SK-N-SH treated with all-trans-retinoic acid at 6 μM for 48 hours (cell line): ENCODE data around the gene LGR4.

Source experiments
- ARNTL ChIP-seq: fragments of 450-650 bp; formaldehyde crosslinking; IDR thresholded peaks from 2 replicates; pipeline ENCODE4 v1.5.0; 2020; ENCODE audit warnings: low read depth, mild to moderate bottlenecking, moderate library complexity, borderline replicate concordance
- CREB5 ChIP-seq: fragments of 250-450 bp; sonication (Bioruptor Pico); IDR thresholded peaks from 2 replicates; pipeline ENCODE4 v1.5.1; 2020; ENCODE audit warnings: low read depth, mild to moderate bottlenecking, moderate library complexity
- ESRRG ChIP-seq: fragments of 250-450 bp; sonication (Bioruptor Pico); IDR thresholded peaks from 2 replicates; pipeline ENCODE4 v1.6.1; 2021; ENCODE audit warnings: mild to moderate bottlenecking
- ISL1 ChIP-seq: fragments of 250-450 bp; sonication (Bioruptor Pico); IDR thresholded peaks from 2 replicates; pipeline ENCODE4 v2.1.2; 2022; ENCODE audit warnings: mild to moderate bottlenecking, moderate library complexity
- OSR1 ChIP-seq: fragments of 250-450 bp; sonication (Bioruptor Pico); IDR thresholded peaks from 2 replicates; pipeline ENCODE4 v1.8.0; 2022; ENCODE audit warnings: moderate library complexity, mild to moderate bottlenecking, inconsistent platforms
- PATZ1 ChIP-seq: fragments of 250-450 bp; sonication (Bioruptor Pico); IDR thresholded peaks from 2 replicates; pipeline ENCODE4 v1.8.0; 2020; ENCODE audit warnings: mild to moderate bottlenecking, moderate library complexity, borderline replicate concordance
- POU6F1 ChIP-seq: fragments of 250-450 bp; sonication (Bioruptor Pico); IDR thresholded peaks from 2 replicates; pipeline ENCODE4 v1.8.0; 2021; ENCODE audit warnings: low read depth, mild to moderate bottlenecking, moderate library complexity, borderline replicate concordance
- RARB ChIP-seq: fragments of 250-450 bp; sonication (Bioruptor Pico); IDR thresholded peaks from 2 replicates; pipeline ENCODE4 v1.8.0; 2021; ENCODE audit warnings: mild to moderate bottlenecking, moderate library complexity
- SNAI2 ChIP-seq: fragments of 250-450 bp; sonication (Bioruptor Pico); IDR thresholded peaks from 2 replicates; pipeline ENCODE4 v1.5.0; 2020; ENCODE audit warnings: mild to moderate bottlenecking, moderate library complexity
- TOX ChIP-seq: fragments of 250-450 bp; sonication (Bioruptor Pico); IDR thresholded peaks from 2 replicates; pipeline ENCODE4 v1.8.0; 2021; ENCODE audit warnings: mild to moderate bottlenecking, moderate library complexity, borderline replicate concordance
- TSHZ2 ChIP-seq: fragments of 250-450 bp; sonication (Bioruptor Pico); IDR thresholded peaks from 2 replicates; pipeline ENCODE4 v1.5.0; 2020; ENCODE audit warnings: mild to moderate bottlenecking, moderate library complexity
- ZFP30 ChIP-seq: fragments of 450-650 bp; formaldehyde crosslinking; IDR thresholded peaks from 2 replicates; pipeline ENCODE4 v1.5.0; 2022; ENCODE audit warnings: mild to moderate bottlenecking, moderate library complexity
- ZNF565 ChIP-seq: fragments of 450-650 bp; formaldehyde crosslinking; conservative IDR thresholded peaks from 2 replicates; pipeline ENCODE4 v1.5.0; 2020; ENCODE audit warnings: low read depth, mild to moderate bottlenecking, moderate library complexity
- ZNF70 ChIP-seq: fragments of 450-650 bp; formaldehyde crosslinking; IDR thresholded peaks from 2 replicates; pipeline ENCODE4 v1.5.0; 2020; ENCODE audit warnings: mild to moderate bottlenecking, moderate library complexity

GRCh38 chr11:27466363-27466762 is 6.2 kb downstream of the LGR4 start:
- TF ChIP-seq POU6F1 (CRISPR knock-in tag), result no peak
- no peak for TF ChIP-seq OSR1 (CRISPR knock-in tag)
- no peak for TF ChIP-seq ESRRG (CRISPR knock-in tag)
- TF ChIP-seq ZFP30 (CRISPR knock-in tag), result no peak
- TF ChIP-seq TOX (CRISPR knock-in tag), result no peak
- TF ChIP-seq PATZ1 (CRISPR knock-in tag), result no peak
- TF ChIP-seq TSHZ2, result no peak
- no peak for TF ChIP-seq ZNF70 (CRISPR knock-in tag)
- TF ChIP-seq SNAI2, result no peak
- TF ChIP-seq RARB, result no peak
- no peak for TF ChIP-seq ZNF565
- no peak for TF ChIP-seq ARNTL (CRISPR knock-in tag)
- no peak for TF ChIP-seq ISL1 (CRISPR knock-in tag)
- no peak for TF ChIP-seq CREB5 (CRISPR knock-in tag)
